Endodermal cell (in vitro differentiated cells): ENCODE data around the gene SYCE3. TPM values are rescaled to one million over a fixed set of nuclear protein-coding genes. Genes with fewer than 3 reads are reported as not detected.

Experiments used
- DNase-seq: peaks from one replicate; pipeline ENCODE4 v3.0.0-alpha.2; 2017
- H3K27ac ChIP-seq: 2 replicates; pipeline ENCODE4 v1.5.1; 2013; ENCODE audit warnings: mild to moderate bottlenecking, low read depth, low read length, moderate library complexity
- H3K27me3 ChIP-seq: 2 replicates; pipeline ENCODE4 v1.6.1; 2013; ENCODE audit warnings: mild to moderate bottlenecking, low read length, moderate library complexity; ENCODE audit not compliant: insufficient read depth, control insufficient read depth, poor library complexity, severe bottlenecking
- H3K36me3 ChIP-seq: 2 replicates; pipeline ENCODE4 v1.7.0; 2013; ENCODE audit warnings: mild to moderate bottlenecking, low read length, moderate library complexity; ENCODE audit not compliant: control insufficient read depth, insufficient read depth
- H3K4me1 ChIP-seq: one replicate; pipeline ENCODE4 v1.7.0; 2013; ENCODE audit warnings: low read length; ENCODE audit not compliant: control insufficient read depth, insufficient read depth
- H3K4me3 ChIP-seq: 2 replicates; pipeline ENCODE4 v1.5.1; 2013; ENCODE audit warnings: mild to moderate bottlenecking, low read length, moderate library complexity
- H3K9ac ChIP-seq: 2 replicates; pipeline ENCODE4 v1.6.1; 2013; ENCODE audit warnings: mild to moderate bottlenecking, low read length, moderate library complexity; ENCODE audit not compliant: poor library complexity, severe bottlenecking; ENCODE audit errors: extremely low read depth
- H3K9me3 ChIP-seq: 2 replicates; pipeline ENCODE4 v1.6.1; 2013; ENCODE audit warnings: mild to moderate bottlenecking, low read length, moderate library complexity; ENCODE audit not compliant: control insufficient read depth
- H3K27ac Mint-ChIP-seq: 2 replicates; pipeline ENCODE4 v1.8.0; 2020; ENCODE audit warnings: mixed read lengths
- H3K27me3 Mint-ChIP-seq: 2 replicates; pipeline ENCODE4 v1.8.0; 2021; ENCODE audit warnings: mild to moderate bottlenecking, mixed read lengths; ENCODE audit not compliant: insufficient read depth
- H3K36me3 Mint-ChIP-seq: 2 replicates; pipeline ENCODE4 v1.8.0; 2020; ENCODE audit warnings: low read depth, mixed read lengths
- H3K4me1 Mint-ChIP-seq: 2 replicates; pipeline ENCODE4 v1.8.0; 2020; ENCODE audit warnings: mixed read lengths
- H3K4me3 Mint-ChIP-seq: 2 replicates; pipeline ENCODE4 v1.8.0; 2020; ENCODE audit warnings: mild to moderate bottlenecking, moderate library complexity, mixed read lengths
- H3K9me3 Mint-ChIP-seq: 2 replicates; pipeline ENCODE4 v1.8.0; 2020; ENCODE audit warnings: mild to moderate bottlenecking, mixed read lengths
- CTCF ChIP-seq: fragments of 200-600 bp; sonication (generic); conservative IDR thresholded peaks from 2 replicates; pipeline ENCODE4 v1.5.0; 2021; ENCODE audit warnings: antibody characterized with exemption, mild to moderate bottlenecking
- WGBS, 2 experiments: methylation state at CpG; one replicate each; pipeline versions ENCODE4 v1.1.5 to v1.1.7; 2013; ENCODE audit warnings: missing lambda C conversion rate in 2 of 2, mixed read lengths in 1 of 2; ENCODE audit not compliant: insufficient coverage in 1 of 2, insufficient read length in 1 of 2; 5-methylcytosine and 5-hydroxymethylcytosine counted together
- total RNA-seq, 2 donors: library from RNA; stranded (reverse); fragmentation: NEBNext Ultra II Directional in 1 of 2; extraction: Animal tissue kit (Norgen Biotek cat#: 25700) in 1 of 2; gene quantifications; 2 replicates in 1 of 2; 3 replicates in 1 of 2; pipeline ENCODE4 v1.2.1, GENCODE V29; 2021

Gene SYCE3
- total RNA-seq, 2 donors from 2014 or later = 0.70 to 0.91 TPM

- Histone ChIP-seq H3K27ac (no peak overlapping the region), H3K9ac (no peak overlapping the region), H3K4me1 (no peaks in the 10 kb centered on the region), H3K36me3 (no peaks in the 10 kb centered on the region), H3K27me3 (peaks cover 58% of the 10 kb centered on the region), H3K4me3 (no peak overlapping the region), H3K9me3 (no peaks in the 10 kb centered on the region)
- H3K27ac Mint-ChIP-seq = no peak overlapping the region
- no peaks in the 10 kb centered on the region for H3K9me3 Mint-ChIP-seq
- TF ChIP-seq CTCF = no peak
- H3K4me3 Mint-ChIP-seq = no peak overlapping the region
- WGBS, 2 experiments = 92% methylated on average over 6 of the region's 6 CpGs; no CpG with 5 or more reads in 1 of the 2 experiments
- H3K36me3 Mint-ChIP-seq = no peaks in the 10 kb centered on the region
- no peaks in the 10 kb centered on the region for H3K4me1 Mint-ChIP-seq
- DNase-seq = no peak
- H3K27me3 Mint-ChIP-seq = peaks cover 85% of the 10 kb centered on the region
Measured at GRCh38 chr22:50607659-50608020, 44.9 kb upstream of the SYCE3 start.

- Histone ChIP-seq H3K36me3 (no peaks in the 10 kb centered on the region), H3K27me3 (peaks cover 59% of the 10 kb centered on the region), H3K9me3 (no peaks in the 10 kb centered on the region), H3K4me1 (no peaks in the 10 kb centered on the region), H3K9ac (no peak overlapping the region), H3K27ac (no peak overlapping the region), H3K4me3 (no peak overlapping the region)
- peaks cover 86% of the 10 kb centered on the region for H3K27me3 Mint-ChIP-seq
- H3K9me3 Mint-ChIP-seq = no peaks in the 10 kb centered on the region
- H3K36me3 Mint-ChIP-seq = no peaks in the 10 kb centered on the region
- no peak overlapping the region for H3K4me3 Mint-ChIP-seq
- H3K4me1 Mint-ChIP-seq = no peaks in the 10 kb centered on the region
- no peak for TF ChIP-seq CTCF
- peak; percentile 31 for DNase-seq
- no peak overlapping the region for H3K27ac Mint-ChIP-seq
- 88 to 91% methylated on average over 16 to 18 of the region's 18 CpGs for WGBS, 2 experiments
Measured at GRCh38 chr22:50606946-50607658, 44.4 kb upstream of the SYCE3 start.

- Mint-ChIP-seq H3K36me3 (no peaks in the 10 kb centered on the region), H3K27me3 (peaks cover 89% of the 10 kb centered on the region), H3K27ac (no peak overlapping the region), H3K9me3 (no peaks in the 10 kb centered on the region), H3K4me1 (no peaks in the 10 kb centered on the region), H3K4me3 (no peak overlapping the region)
- WGBS, 2 experiments = 83 to 86% methylated on average over 9 to 19 of the region's 19 CpGs
- Histone ChIP-seq H3K36me3 (no peaks in the 10 kb centered on the region), H3K4me3 (no peak overlapping the region), H3K4me1 (no peaks in the 10 kb centered on the region), H3K9me3 (no peaks in the 10 kb centered on the region), H3K27ac (no peak overlapping the region), H3K9ac (no peak overlapping the region), H3K27me3 (peaks cover 66% of the 10 kb centered on the region)
- DNase-seq = peak; percentile 70
- peak; percentile 53 for TF ChIP-seq CTCF
Measured at GRCh38 chr22:50606165-50606945, 43.6 kb upstream of the SYCE3 start.
